ENCODE data around the gene MCM9.

The MCM9 gene

GRCh38 chr6:118799826-118800225, 135.1 kb downstream of the MCM9 start:
- DNase-seq (ENCODE audit: low spot score) = no peak

GRCh38 chr6:118796548-118796947, 138.4 kb downstream of the MCM9 start:
- peak; percentile 48 for DNase-seq (ENCODE audit: low spot score)

- no peak for DNase-seq (ENCODE audit: low spot score)
Measured at GRCh38 chr6:118791499-118791898, 143.5 kb downstream of the MCM9 start.

- no peak for DNase-seq (ENCODE audit: low spot score)
Measured at GRCh38 chr6:118789954-118790353, 145.0 kb downstream of the MCM9 start.

GRCh38 chr6:118789419-118789818, 145.5 kb downstream of the MCM9 start:
- DNase-seq (ENCODE audit: low spot score) = no peak

- no peak for DNase-seq (ENCODE audit: low spot score)
Measured at GRCh38 chr6:118788702-118789101, 146.3 kb downstream of the MCM9 start.

- DNase-seq (ENCODE audit: low spot score) = no peak
Measured at GRCh38 chr6:118787724-118788423, 147.1 kb downstream of the MCM9 start.

- DNase-seq (ENCODE audit: low spot score) = no peak
Measured at GRCh38 chr6:118786596-118787453, 148.1 kb downstream of the MCM9 start.

GRCh38 chr6:118785601-118786000, 149.4 kb downstream of the MCM9 start:
- no peak for DNase-seq (ENCODE audit: low spot score)

- DNase-seq (ENCODE audit: low spot score) = no peak
Measured at GRCh38 chr6:118784641-118785164, 150.3 kb downstream of the MCM9 start.

GRCh38 chr6:118783931-118784550, 150.9 kb downstream of the MCM9 start:
- no peak for DNase-seq (ENCODE audit: low spot score)

- DNase-seq (ENCODE audit: low spot score) = no peak
Measured at GRCh38 chr6:118782651-118783050, 152.3 kb downstream of the MCM9 start.

- no peak for DNase-seq (ENCODE audit: low spot score)
Measured at GRCh38 chr6:118781897-118782296, 153.1 kb downstream of the MCM9 start.

- no peak for DNase-seq (ENCODE audit: low spot score)
Measured at GRCh38 chr6:118780668-118781067, 154.3 kb downstream of the MCM9 start.

GRCh38 chr6:118776607-118777549, 158.1 kb downstream of the MCM9 start:
- peak; percentile 72 for DNase-seq (ENCODE audit: low spot score)

GRCh38 chr6:118775381-118775780, 159.6 kb downstream of the MCM9 start:
- no peak for DNase-seq (ENCODE audit: low spot score)

- DNase-seq (ENCODE audit: low spot score) = no peak
Measured at GRCh38 chr6:118774581-118774980, 160.4 kb downstream of the MCM9 start.

- no peak for DNase-seq (ENCODE audit: low spot score)
Measured at GRCh38 chr6:118772886-118773285, 162.1 kb downstream of the MCM9 start.

GRCh38 chr6:118771253-118771652, 163.7 kb downstream of the MCM9 start:
- no peak for DNase-seq (ENCODE audit: low spot score)

- DNase-seq (ENCODE audit: low spot score) = no peak
Measured at GRCh38 chr6:118770835-118771234, 164.1 kb downstream of the MCM9 start.

- DNase-seq (ENCODE audit: low spot score) = no peak
Measured at GRCh38 chr6:118770112-118770788, 164.7 kb downstream of the MCM9 start.

Measured in activated CD4-positive, alpha-beta T cell treated with anti-CD3 and anti-CD28 coated beads, Interleukin-2, Interleukin-4, amounts not matched to agents 100 ng/mL and 50 ng/mL, durations not matched to agents 16 hours and 8 hours (primary cell).